GM18519 (cell line): Measurements from ENCODE around the gene XPO4.

Experiments used
- ATAC-seq: cut with Tn5 transposase; IDR thresholded peaks from one replicate; pipeline ENCODE4 v1.9.1; 2021; ENCODE audit warnings: mild to moderate bottlenecking, moderate library complexity; ENCODE audit not compliant: unreplicated experiment, low FRiP score

The XPO4 gene

DNA sequence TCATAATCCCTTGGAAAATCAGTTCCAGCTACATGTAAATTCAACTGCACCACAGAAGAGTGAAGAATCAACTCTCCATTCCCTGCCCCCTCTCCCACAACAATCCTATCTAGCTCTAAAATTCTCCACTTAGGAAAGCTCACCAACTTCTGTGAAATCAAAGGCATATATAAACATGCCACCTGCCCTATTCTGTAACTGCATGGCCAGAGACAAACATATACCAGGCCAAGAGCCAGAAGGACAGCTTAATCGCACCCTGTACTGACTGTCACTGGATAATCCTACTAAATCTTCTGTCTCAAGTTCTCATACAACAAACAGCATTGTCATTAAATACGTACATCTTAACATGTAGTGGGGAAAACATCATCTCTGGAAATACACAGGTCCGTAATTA lies 70.6 kb downstream of the XPO4 start:
- ATAC-seq, result no peak

- ATAC-seq, result no peak
These were observed 71.3 kb downstream of the XPO4 start for GRCh38 chr13:20831254-20831653.

- no peak for ATAC-seq
These were observed 73.8 kb downstream of the XPO4 start for GRCh38 chr13:20828539-20829364.

- no peak for ATAC-seq
These were observed 75.5 kb downstream of the XPO4 start for GRCh38 chr13:20826843-20827560.

- ATAC-seq, result no peak
These were observed 76.2 kb downstream of the XPO4 start for GRCh38 chr13:20826301-20826700.

DNA sequence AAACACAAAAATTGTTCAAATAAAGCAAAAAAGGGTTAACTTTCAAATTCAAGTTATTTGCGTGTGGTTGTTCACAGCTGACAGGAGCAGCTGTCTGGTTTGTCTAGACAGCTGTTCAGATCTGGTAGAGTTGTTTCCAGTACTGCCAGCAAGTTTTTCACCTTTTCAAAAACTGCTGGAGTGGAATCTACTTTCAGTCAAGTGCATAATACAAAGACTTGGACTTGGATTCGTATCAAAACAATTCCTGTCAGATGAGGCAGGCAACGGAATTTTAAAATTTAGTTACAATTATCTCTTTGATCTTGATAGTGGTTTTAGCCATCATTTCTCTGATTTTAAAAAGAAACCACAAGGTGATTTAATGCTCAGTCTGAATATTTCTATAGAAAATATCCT lies 77.1 kb downstream of the XPO4 start:
- ATAC-seq, result no peak

GRCh38 chr13:20824762-20825476 lies 77.6 kb downstream of the XPO4 start:
- no peak for ATAC-seq

DNA sequence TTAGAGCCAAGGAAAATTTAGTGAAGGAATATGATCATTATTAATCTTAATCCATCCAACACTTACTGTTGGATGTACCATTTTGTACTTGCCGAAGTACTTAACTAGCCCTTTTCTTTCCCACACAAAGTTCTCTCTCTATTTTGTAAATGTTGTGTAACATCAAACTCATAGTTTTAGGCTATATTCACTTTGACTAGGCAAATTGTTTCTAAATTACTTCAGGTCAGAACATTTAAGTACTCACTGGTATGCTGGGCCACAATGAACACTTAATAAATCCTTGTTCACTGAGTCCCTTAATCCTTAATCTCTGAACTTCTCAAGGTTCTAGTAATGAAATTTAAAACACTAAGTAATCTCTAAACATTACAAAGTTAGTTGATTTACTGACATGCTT lies 79.5 kb downstream of the XPO4 start:
- no peak for ATAC-seq

DNA sequence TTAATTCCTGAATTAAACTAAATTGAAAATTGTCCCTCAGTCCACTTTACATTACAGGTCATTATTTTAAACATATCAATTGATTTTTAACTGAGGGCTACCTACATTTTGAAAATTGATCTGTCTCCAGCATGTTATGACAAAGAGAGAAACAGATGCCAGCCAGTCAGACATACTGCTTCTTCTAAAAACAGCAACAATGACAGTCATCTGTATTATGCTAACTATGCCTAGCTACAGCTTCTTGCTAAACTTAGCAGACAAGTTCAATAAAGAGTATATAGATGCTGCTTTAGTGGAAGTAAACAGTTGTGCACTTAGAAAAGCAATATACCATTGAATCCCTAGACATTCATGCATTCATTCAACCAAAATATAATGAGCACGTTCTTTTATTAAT lies 80.1 kb downstream of the XPO4 start:
- no peak for ATAC-seq

GRCh38 chr13:20819715-20820114 lies 82.8 kb downstream of the XPO4 start:
- ATAC-seq, result no peak

DNA sequence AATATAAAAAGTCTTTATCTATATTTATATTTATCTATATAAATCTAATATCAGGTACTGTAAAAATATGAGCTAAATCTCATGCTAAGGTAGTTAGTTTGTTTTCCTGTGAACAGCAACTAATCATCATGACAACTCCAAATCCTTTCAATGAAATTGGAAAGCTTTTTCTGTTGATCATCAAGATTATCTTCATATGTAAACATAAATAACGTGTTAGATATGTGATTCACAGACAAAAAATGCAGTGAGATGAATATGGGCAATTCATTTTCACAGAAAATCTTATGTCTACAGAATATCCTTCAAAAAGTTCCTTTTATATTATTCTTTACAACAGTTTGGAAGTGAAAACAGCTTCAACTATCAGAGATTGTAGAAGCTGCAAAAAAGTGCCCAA lies 87.1 kb downstream of the XPO4 start:
- ATAC-seq, result no peak

GRCh38 chr13:20814224-20814910 lies 88.2 kb downstream of the XPO4 start:
- no peak for ATAC-seq

DNA sequence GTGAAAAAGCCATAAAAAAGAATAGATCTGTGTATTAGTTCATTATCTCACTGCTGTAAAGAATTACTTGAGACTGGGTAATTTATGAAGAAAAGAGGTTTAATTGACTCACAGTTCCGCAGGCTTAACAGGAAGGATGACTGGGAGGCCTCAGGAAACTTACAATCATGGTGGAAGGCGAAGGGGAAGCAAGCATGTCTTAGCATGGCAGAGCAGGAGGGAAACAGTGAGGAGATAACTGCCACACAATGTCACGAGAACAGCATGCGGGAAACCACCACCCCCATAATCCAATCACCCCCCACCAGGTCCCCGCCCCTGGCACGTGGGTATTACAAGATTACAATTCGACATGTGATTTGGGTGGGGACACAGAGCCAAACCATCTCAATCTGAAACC lies 89.7 kb downstream of the XPO4 start:
- no peak for ATAC-seq

- ATAC-seq, result no peak
These were observed 91.7 kb downstream of the XPO4 start for GRCh38 chr13:20810808-20811207.

DNA sequence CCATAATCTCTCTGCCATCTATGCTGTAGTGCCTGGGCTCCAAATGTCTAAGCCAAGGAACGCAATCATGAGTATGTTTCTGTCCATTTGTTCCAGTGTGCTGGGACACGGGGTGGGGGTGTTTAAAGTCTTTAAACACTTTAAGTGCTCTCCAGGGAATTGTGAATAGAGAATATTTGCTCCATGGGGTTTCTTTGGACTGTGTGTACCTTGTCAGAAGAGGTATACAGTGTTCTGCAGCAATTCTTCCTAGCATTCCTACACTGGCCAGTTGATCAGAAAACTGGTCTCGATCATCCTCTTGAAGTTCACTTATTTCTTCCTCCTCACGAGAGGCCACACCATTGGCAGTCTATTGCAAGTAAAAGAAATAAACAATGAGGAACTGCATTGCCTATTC lies 93.7 kb downstream of the XPO4 start:
- no peak for ATAC-seq

- ATAC-seq, result no peak
These were observed 99.2 kb downstream of the XPO4 start for GRCh38 chr13:20803180-20803965.

DNA sequence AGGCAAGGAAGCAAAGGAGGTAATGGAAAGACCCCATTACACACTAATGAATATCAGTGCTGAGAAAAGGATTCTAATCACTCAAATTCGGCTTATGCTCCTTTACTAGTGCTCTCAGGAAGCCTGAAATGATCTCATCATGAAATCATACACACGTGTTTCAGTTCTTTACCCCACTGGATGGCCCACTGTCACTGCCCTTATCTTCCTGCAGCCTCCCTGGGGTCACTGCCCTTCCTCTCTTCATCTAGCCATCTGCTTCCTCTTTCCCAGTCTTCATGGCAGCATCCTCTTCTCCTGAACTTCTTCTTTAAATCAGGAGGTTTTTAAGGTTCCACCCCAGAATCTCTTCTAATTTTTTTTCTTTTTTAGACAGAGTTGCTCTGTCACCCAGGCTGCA lies 100.8 kb downstream of the XPO4 start:
- no peak for ATAC-seq

GRCh38 chr13:20799726-20800416 lies 102.7 kb downstream of the XPO4 start:
- no peak for ATAC-seq

GRCh38 chr13:20798027-20798426 lies 104.5 kb downstream of the XPO4 start:
- no peak for ATAC-seq
